Stimulated activated CD4-positive, alpha-beta T cell treated with anti-CD3 and anti-CD28 coated beads, Interleukin-1b, Interleukin-23, amount 100 ng/mL, for 1 hour (primary cell): ENCODE results near the gene STRIT1.
"Not testable (repeated sequence)": the region's sequence is repeated elsewhere in the genome, so short reads cannot be mapped to it uniquely, and the experiment has no call there.

Experiments
- DNase-seq, 2 donors: peaks; one replicate each; pipeline ENCODE4 v3.0.0-alpha.2; 2020; ENCODE audit warnings: low read depth in 2 of 2

STRIT1 gene

DNA sequence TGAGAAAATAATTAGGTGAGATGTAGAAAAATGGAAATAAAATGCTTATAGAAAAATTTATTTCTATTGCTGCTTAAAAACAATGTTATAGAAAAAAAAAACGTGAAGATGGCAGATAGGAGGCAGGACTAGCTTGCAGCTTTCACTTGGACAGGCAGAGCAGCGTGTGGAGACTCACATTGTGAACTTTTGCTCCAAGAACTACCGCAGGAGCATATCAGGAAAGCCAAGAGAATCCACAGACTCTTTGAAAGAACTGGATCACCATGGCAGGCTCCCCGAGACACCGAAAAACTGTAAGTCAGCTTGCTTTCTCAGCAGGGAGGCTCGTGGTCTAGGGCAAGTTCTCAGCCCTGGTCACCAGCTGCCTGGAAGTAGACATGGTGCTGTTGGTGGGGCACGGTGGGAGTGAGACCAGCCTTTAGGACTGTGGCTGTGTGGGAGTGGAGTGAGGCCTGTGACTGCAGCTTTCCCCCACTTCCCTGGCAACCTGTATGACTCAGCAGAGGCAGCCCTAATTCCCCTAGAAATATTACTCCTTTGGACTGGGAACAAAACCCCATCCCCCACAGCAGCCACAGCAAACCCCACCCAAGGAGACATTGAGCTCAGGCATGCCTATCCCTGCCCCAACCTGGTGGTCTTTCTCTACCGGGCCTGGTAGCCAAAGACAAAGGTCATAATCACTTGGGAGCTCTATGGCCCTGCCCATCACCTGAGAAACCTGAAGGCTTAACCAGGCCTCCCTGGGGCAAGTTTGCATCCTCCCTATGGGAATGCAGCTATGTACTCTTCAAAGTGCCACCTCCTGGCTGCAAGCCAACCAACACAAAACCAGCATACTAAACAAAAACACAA lies 22.8 kb downstream of the STRIT1 start:
- DNase-seq: no peak

DNA sequence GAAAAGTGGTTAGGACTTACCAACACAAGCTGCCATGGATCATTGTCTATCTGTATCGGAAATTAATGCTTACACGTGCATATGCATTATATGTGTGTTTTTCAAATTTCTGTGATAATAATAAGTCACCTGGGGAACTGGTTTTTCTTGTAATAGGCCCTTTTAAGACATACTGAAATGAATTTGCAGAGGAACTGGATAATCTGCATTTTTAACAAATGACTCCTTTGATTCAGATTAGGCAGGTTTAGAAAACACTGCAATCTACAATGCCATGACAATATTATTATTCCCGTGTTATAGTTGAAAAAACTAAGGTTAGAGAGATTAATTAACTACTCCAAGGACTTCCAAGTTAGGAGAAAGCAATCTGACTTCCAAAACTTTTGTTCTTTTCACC lies 23.4 kb downstream of the STRIT1 start:
- DNase-seq: no peak

DNA sequence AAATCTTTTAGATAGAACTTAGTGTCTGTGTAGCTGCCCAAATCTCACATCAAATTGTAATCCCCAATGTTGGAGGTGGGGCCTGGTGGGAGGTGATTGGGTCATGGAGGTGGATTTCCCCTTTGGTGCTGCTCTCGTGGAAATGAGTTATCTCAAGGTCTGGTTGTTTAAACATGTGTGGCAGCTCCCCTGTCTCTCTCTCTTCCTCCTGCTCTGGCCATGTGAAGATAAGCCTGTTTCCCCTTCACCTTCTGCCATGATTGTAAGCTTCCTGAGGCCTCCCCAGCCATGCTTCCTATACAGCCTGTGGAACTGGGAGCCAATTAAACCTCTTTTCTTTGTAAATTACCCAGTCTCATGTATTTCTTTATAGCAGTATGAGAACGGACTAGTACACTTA lies 30.6 kb downstream of the STRIT1 start:
- DNase-seq: not testable (repeated sequence)

DNA sequence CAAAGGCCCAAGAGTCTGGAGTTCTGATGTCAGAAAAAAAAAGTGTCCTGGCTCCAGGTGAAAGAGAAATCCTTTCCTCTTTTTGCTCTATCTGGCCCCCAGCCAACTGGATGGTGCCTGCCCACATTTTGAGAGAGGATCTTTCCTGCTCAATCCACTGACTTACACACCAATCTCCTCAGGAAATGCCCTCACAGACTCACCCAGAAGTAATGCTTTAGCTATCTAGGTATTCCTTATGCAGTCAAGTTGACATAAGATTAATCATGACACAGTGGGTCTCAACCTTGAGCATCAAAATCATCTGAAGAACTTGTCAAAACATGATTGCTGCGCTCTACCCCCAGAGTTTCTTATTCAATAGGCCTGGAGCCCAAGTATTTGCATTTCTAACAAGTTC lies 31.2 kb downstream of the STRIT1 start:
- no peak for DNase-seq

DNA sequence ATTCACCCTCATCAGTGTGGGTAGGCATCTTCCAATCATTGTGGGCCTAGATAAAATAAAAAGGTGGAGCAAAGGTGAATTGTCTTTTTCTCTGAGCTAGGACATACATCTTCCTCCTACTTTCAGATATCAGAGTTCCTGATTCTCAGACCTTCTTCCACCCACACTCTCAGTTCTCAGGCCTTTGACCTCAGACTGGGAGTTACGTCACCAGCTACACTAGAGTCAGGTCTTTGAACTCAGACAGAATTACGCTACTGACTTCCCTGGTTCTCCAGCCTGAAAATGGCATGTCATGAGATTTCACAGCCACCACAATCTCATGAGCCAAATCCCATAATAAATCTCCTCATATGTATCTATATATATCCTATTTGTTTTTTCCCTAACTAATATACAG lies 39.0 kb downstream of the STRIT1 start:
- DNase-seq: no peak

DNA sequence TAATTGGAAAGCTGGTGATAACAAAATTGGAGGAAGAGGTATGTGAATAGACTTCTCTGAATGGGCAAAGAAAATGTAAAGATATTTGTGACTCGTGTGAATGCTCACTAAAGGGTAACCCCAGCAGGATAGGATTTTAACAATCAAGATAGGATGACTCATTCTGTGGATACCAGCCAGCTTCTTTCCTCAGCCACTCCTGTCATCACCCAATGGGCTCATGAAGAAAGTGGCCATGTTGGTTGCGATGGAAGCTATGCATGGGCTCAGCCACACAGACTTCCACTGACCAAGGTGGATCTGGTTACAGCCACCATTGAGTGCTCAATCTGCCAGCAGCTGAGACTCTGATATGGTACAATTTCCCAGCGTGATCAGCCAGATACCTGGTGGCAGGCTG lies 40.9 kb downstream of the STRIT1 start:
- no peak for DNase-seq

DNA sequence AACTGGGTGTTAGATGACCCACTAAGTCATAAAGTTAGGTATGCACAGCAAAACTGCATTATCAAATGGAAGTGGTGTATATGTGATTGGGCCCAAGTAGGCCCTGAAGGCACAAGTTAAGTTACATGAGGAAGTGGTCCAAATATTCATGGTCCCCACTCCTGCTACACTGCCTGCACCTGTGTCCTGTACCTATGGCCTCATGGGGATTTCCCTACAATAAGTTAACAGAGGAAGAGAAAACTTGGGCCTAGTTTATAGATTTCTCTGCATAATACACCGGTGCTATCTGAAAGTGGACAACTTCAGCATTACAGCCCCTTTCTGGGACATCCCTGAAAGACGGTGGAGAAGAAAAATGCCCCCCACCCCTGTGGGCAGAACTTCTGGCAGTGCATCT lies 41.5 kb downstream of the STRIT1 start:
- no peak for DNase-seq

DNA sequence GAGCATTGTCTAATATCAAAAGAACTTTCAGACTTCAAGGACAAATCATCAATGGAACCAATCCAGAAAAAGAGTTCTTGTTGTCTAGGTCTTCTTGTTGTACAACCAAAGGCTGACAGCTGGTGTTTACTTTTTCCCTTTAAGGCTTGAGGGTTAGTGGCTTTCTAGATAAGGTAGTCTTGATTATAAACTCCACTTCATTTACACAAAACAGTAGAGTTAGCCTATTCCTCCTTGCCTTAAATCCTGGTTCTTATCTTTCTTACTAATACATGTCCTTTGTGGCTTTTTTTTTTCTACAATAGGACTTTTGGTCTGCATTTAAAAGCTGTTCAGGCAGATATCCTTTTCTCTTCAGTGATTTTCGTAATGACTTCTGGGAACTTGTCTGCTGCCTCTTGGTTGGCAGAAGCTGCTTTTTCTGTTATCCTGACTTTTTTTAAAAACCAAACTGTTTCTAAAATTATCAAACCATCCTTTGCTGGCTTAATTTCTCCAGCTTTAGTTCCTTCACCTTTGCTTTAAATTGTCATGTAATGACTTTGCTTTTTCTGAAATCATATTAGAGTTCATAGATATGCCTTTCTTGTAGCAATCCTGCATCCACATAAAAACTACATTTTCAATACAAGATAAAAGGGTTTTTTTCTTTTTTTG lies 44.8 kb downstream of the STRIT1 start:
- no peak for DNase-seq

DNA sequence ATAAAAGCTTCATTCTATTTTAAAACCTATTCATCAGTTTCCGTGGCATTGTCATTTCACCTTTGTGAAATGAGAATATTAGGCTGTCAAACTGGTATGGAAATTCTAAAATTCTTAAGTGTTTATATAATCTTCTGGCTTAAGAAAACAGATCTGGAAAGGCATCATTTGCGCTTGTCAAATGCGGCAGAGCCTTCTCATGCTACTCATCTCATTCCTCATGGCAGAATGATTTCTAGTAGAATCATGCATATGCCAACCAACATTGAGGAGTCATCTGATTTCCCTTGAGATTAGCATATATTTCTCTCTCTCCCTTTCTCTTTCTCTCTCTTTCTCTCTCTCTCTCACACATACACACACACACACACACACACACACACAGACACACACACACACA lies 48.8 kb downstream of the STRIT1 start:
- DNase-seq: no peak

DNA sequence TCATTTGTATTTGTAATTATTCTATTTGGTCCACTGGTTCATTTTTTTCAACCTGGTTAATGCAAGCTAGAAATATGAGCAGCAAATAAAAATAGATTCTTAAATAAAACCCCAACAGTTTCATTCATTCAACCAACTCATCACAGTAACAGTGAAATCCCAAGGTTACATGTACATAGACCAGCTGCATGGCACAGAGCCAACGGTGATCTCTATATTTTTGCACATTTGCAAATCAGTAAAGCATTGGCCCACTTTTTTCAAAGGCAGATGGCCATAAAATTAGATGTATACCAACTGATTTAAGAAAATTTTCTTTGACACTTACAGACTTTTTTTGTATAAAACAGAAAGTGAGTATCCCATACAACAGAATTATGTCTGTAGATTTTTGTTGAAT lies 49.3 kb downstream of the STRIT1 start:
- no peak for DNase-seq

DNA sequence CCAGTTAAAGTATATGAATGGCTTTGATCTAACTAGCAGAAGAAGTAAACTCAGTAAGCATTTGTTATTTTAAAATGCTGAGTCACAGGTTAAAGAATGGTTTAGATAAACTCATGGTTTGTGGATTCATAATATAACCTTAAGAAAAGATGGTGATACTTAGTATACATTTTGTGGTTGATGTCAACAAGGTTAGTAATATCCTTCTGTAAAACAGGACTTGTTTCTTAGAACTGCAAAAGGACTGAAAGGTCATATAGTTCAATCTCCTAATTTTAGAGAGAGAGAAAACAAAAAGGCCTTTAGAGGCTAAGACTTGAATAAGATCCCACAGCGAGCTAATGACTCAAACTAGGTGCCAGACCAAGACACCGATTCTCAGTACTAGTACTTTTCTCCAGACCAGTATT lies 50.0 kb downstream of the STRIT1 start:
- no peak for DNase-seq

DNA sequence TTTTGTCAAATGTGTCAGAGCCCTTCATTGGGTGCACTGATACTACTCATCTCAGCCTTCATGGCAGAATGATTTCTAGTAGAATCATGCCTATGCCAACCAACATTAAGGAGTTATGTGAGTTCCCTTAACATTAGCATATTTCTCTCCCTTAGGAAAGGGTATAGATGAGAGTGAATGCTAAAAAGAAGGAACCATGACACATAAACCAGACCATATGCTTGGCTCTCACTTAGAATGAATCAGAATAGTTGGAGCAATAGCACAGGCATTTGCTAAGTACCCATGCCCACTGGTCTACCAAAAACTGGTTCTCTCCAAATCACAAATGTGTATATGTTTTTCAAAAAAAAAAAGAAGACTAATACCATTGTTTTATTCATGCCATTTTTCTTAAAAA lies 51.1 kb downstream of the STRIT1 start:
- no peak for DNase-seq

DNA sequence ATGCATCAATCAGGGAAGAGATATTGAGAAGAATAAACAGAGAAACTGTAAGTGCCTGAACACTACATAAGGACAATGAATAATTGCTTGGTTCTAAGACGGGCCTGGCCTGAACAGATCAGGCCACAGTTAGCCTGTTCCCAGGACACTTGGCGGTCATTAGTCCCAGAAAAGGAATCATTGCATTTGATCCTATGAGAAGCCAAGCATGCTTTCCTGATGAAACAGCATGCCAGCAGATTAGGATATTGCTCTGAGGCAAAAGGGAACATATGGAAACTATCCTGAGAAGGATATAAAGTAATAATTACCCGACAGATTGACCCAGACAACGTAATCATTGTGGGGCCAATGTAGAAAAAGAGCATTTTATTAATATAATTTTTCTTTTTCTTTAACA lies 51.9 kb downstream of the STRIT1 start:
- DNase-seq: no peak
